HCT116 (cell line): ENCODE data around the gene THAP11. TPM values are rescaled to one million over a fixed set of nuclear protein-coding genes. Genes with fewer than 3 reads are reported as not detected.
"Not testable (repeated sequence)": the region's sequence is repeated elsewhere in the genome, so short reads cannot be mapped to it uniquely, and the experiment has no call there.

Experiments used
- ATAC-seq: fragments of 200-7000 bp; cut with Tn5 transposase; 2 replicates; pipeline ENCODE4 v1.9.1; 2020; ENCODE audit warnings: mild to moderate bottlenecking, moderate library complexity
- BruUV-seq: library from RNA; stranded (reverse); fragments of 400-500 nt; replicated peaks from 2 replicates; lab custom pipeline; 2021; lab: Mats Ljungman, UMichigan
- CTCF ChIA-PET: fragments of 300-600 bp; sonication (Branson Sonifier 250); formaldehyde crosslinking; loops from one replicate; lab custom pipeline; 2021; ENCODE audit warnings: antibody characterized with exemption; lab: Charles Lee
- POLR2A ChIA-PET: fragments of 300-600, 350-600 bp; sonication (Branson Sonifier 250); formaldehyde crosslinking; loops from one replicate; lab custom pipeline; 2021; ENCODE audit warnings: antibody characterized with exemption; lab: Charles Lee
- RAD21 ChIA-PET, 2 experiments: fragments of 300-600 bp; sonication (Branson Sonifier 250); formaldehyde crosslinking; loops; one replicate each; lab custom pipeline; 2023; ENCODE audit warnings: low total read pairs in 2 of 2; ENCODE audit not compliant: uncharacterized antibody in 2 of 2, unreplicated experiment in 2 of 2, low non-redundant PET in 1 of 2; lab: Charles Lee
- DNase-seq: peaks from one replicate; pipeline ENCODE4 v3.0.0-alpha.2; 2010; ENCODE audit warnings: low read depth, low spot score
- H2AFZ ChIP-seq: fragments of 200-600 bp; shearing (Covaris generic), sonication (generic); 2 replicates; pipeline ENCODE4 v1.6.1; 2017; ENCODE audit warnings: low read depth, mixed run types, mixed read lengths, antibody characterized with exemption, low read length; ENCODE audit not compliant: poor library complexity, severe bottlenecking
- H3K27ac ChIP-seq: 2 replicates; pipeline ENCODE4 v1.5.1; 2012; ENCODE audit warnings: low read depth, low read length
- H3K27me3 ChIP-seq: fragments of 200-600 bp; sonication (generic); 2 replicates; pipeline ENCODE4 v1.6.1; 2016; ENCODE audit warnings: mixed run types, low read length, mixed read lengths; ENCODE audit not compliant: insufficient read depth
- H3K36me3 ChIP-seq, 2 experiments: fragments of 200-500 bp in 1 of 2; fragments of 200-600 bp in 1 of 2; sonication (Bioruptor generic) in 1 of 2; sonication (generic) in 1 of 2; 2 replicates each; pipeline versions ENCODE4 v1.5.1 to v1.6.1; 2014 to 2016; ENCODE audit warnings: low read length in 2 of 2, inconsistent platforms in 1 of 2, mixed read lengths in 1 of 2, mixed run types in 1 of 2; ENCODE audit not compliant: insufficient read depth in 2 of 2, control insufficient read depth in 1 of 2
- H3K4me1 ChIP-seq, 2 experiments: fragments of 200-600 bp in 1 of 2; sonication (generic) in 1 of 2; 2 replicates each; pipeline versions ENCODE4 v1.5.1 to v1.6.1; 2012 to 2017; ENCODE audit warnings: low read length in 2 of 2, inconsistent platforms in 1 of 2, mild to moderate bottlenecking in 1 of 2, mixed read lengths in 1 of 2, mixed run types in 1 of 2, moderate library complexity in 1 of 2; ENCODE audit not compliant: insufficient read depth in 2 of 2, control insufficient read depth in 1 of 2
- H3K4me2 ChIP-seq: fragments of 200-600 bp; sonication (generic); 2 replicates; pipeline ENCODE4 v1.6.1; 2017; ENCODE audit warnings: mixed run types, low read length, mixed read lengths
- H3K4me3 ChIP-seq, 2 experiments: fragments of 200-600 bp in 1 of 2; sonication (generic) in 1 of 2; replicated peaks in 1 of 2; 2 replicates each; pipeline ENCODE4 v1.5.1; 2011 to 2016; ENCODE audit warnings: low read length in 2 of 2, control low read depth in 1 of 2, low read depth in 1 of 2, mild to moderate bottlenecking in 1 of 2, mixed read lengths in 1 of 2, mixed run types in 1 of 2
- H3K79me2 ChIP-seq: fragments of 200-600 bp; sonication (generic); 2 replicates; pipeline ENCODE4 v1.6.1; 2017; ENCODE audit warnings: mild to moderate bottlenecking, mixed run types, low read length, moderate library complexity, mixed read lengths; ENCODE audit not compliant: insufficient read depth
- H3K9ac ChIP-seq: fragments of 200-600 bp; sonication (generic); 2 replicates; pipeline ENCODE4 v1.6.1; 2016; ENCODE audit warnings: low read length, mixed read lengths
- H3K9me2 ChIP-seq: fragments of 200-600 bp; sonication (generic), shearing (Covaris generic); 2 replicates; pipeline ENCODE4 v1.6.1; 2017; ENCODE audit warnings: mixed run types, mild to moderate bottlenecking, moderate library complexity; ENCODE audit not compliant: insufficient read depth
- H3K9me3 ChIP-seq, 2 experiments: fragments of 200-500 bp in 1 of 2; fragments of 200-600 bp in 1 of 2; sonication (Bioruptor generic) in 1 of 2; sonication (generic) in 1 of 2; 2 replicates each; pipeline ENCODE4 v1.6.1; 2014 to 2017; ENCODE audit warnings: low read length in 2 of 2, mixed read lengths in 2 of 2, inconsistent platforms in 1 of 2, low read depth in 1 of 2, mild to moderate bottlenecking in 1 of 2, mixed run types in 1 of 2, moderate library complexity in 1 of 2; ENCODE audit not compliant: control insufficient read depth in 1 of 2, insufficient read depth in 1 of 2
- H4K20me1 ChIP-seq: fragments of 200-600 bp; sonication (generic), shearing (Covaris generic); 2 replicates; pipeline ENCODE4 v1.6.1; 2017; ENCODE audit warnings: mixed run types, mild to moderate bottlenecking, moderate library complexity; ENCODE audit not compliant: insufficient read depth
- CEBPB ChIP-seq: IDR thresholded peaks from 2 replicates; pipeline ENCODE4 v1.6.1; 2012; ENCODE audit warnings: low read depth
- EGR1 ChIP-seq: IDR thresholded peaks from 2 replicates; pipeline ENCODE4 v1.6.1; 2012; ENCODE audit warnings: low read depth
- ELF1 ChIP-seq: IDR thresholded peaks from 2 replicates; pipeline ENCODE4 v1.6.1; 2012; ENCODE audit warnings: low read depth, borderline replicate concordance
- SIN3A ChIP-seq: IDR thresholded peaks from 2 replicates; pipeline ENCODE4 v1.6.1; 2012; ENCODE audit warnings: low read depth
- intact Hi-C: fragments of 100-400 bp; cut with micrococcal nuclease; formaldehyde crosslinking; loops from 2 replicates; pipeline ENCODE4 v1.10.0; 2022
- total RNA-seq: library from RNA; stranded (reverse); gene quantifications from one replicate; pipeline ENCODE4 v1.2.1, GENCODE V29; 2021; ENCODE audit not compliant: unreplicated experiment
- TF ChIP-seq, protein P1 (sequence below): IDR thresholded peaks from 2 replicates; pipeline ENCODE4 v1.6.1; 2012

THAP11 gene
- total RNA-seq, 1 experiment from 2014 or later, result 25.4 TPM

DNA sequence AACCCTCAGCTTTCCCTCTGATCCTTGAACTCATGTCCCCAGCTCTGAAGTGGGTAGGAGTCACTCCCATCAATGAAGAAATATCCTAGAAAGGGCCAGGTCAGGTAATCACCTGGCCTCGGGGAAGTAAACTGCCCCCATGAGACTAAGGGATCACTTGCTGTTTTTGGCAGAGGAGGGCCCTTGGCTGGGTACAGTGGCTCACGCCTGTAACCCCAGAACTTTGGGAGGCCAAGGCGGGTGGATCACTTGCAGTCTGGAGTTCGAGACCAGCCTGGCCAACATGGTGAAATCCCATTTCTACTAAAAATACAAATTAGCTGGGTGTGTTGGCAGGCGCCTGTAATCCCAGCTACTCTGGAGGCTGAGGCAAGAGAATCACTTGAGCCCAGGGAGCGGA is 21.9 kb downstream of the THAP11 start:
- H3K9ac ChIP-seq, H4K20me1 ChIP-seq, H3K27me3 ChIP-seq, RAD21 ChIA-PET, H2AFZ ChIP-seq, H3K27ac ChIP-seq, ATAC-seq, H3K4me2 ChIP-seq, H3K9me3 ChIP-seq, BruUV-seq, H3K9me2 ChIP-seq, H3K4me3 ChIP-seq, DNase-seq: not testable (repeated sequence)
- H3K79me2 ChIP-seq, result peaks cover 71% of the 10 kb centered on the region
- H3K36me3 ChIP-seq, result peaks cover 22 to 39% of the 10 kb centered on the region in 2 experiments; a peak in 3 of 4 replicates
- ChIA-PET CTCF (interaction anchor here (1.1 to 2.1 kb wide), 3 partner anchors 48 to 191 kb away, joined by 4 to 15 read pairs (median 12); no protein-coding TSS in a partner anchor), POLR2A (interaction anchor here (0.9 kb wide), 1 partner anchor 49 kb away, joined by 4 read pairs; no protein-coding TSS in a partner anchor)
- H3K4me1 ChIP-seq, result peaks cover 8 to 45% of the 10 kb centered on the region in 2 experiments; a peak in 3 of 4 replicates
- intact Hi-C loops, result loop anchor here (2.0 kb wide), 1 partner anchor 191 kb away; no protein-coding TSS in a partner anchor

- no peak for DNase-seq
- peak overlapping the region; percentile 0; the same call in 1 of the 2 replicates for H3K27ac ChIP-seq
- no peaks in the 10 kb centered on the region for H3K27me3 ChIP-seq
- ChIA-PET CTCF (interaction anchor here (1.1 to 2.1 kb wide), 3 partner anchors 48 to 343 kb away, joined by 6 to 18 read pairs (median 15); no protein-coding TSS in a partner anchor), POLR2A (no interaction called here), RAD21 (no interaction called here)
- no peak overlapping the region for H3K4me2 ChIP-seq
- H3K4me3 ChIP-seq, result no peak overlapping the region
- no peak overlapping the region for H3K9ac ChIP-seq
- ATAC-seq, result 0 out of 2 replicates have a peak, but pooled peaks have one; percentile 7
- peaks cover 8 to 45% of the 10 kb centered on the region in 2 experiments; a peak in 3 of 4 replicates for H3K4me1 ChIP-seq
- H4K20me1 ChIP-seq, result peaks cover 4% of the 10 kb centered on the region; the same call in 1 of the 2 replicates
- H3K79me2 ChIP-seq, result peaks cover 65% of the 10 kb centered on the region
- H3K9me3 ChIP-seq, result no peaks in the 10 kb centered on the region
- BruUV-seq, result no TSS peak
- no peak overlapping the region for H2AFZ ChIP-seq
- TF ChIP-seq, protein P1, sequence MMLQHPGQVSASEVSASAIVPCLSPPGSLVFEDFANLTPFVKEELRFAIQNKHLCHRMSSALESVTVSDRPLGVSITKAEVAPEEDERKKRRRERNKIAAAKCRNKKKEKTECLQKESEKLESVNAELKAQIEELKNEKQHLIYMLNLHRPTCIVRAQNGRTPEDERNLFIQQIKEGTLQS, result no peak
- no peak for TF ChIP-seq SIN3A
- no peak for TF ChIP-seq ELF1
- no peak for TF ChIP-seq CEBPB
- no peak for TF ChIP-seq EGR1
- TF ChIP-seq, all 23 proteins: peak for 0
- Histone ChIP-seq H3K36me3 (peaks cover 22 to 39% of the 10 kb centered on the region in 2 experiments; a peak in 3 of 4 replicates), H3K9me2 (no peaks in the 10 kb centered on the region)
- intact Hi-C loops, result loop anchor here (2.0 kb wide), 1 partner anchor 192 kb away; no protein-coding TSS in a partner anchor
Measured at GRCh38 chr16:67864594-67864993, 22.5 kb downstream of the THAP11 start.
